Calu3 (cell line): Measurements from ENCODE around the gene DNAJB14. TPM values are rescaled to one million over a fixed set of nuclear protein-coding genes. Genes with fewer than 3 reads are reported as not detected.

Experiments
- BruUV-seq: library from RNA; stranded (reverse); fragments of 400-500 nt; replicated peaks from 2 replicates; lab custom pipeline; 2021; lab: Mats Ljungman, UMichigan
- CTCF ChIA-PET: fragments of 300-600 bp; sonication (Branson Sonifier 250); formaldehyde crosslinking; loops from one replicate; lab custom pipeline; 2022; ENCODE audit warnings: antibody characterized with exemption; lab: Charles Lee
- DNase-seq: peaks from one replicate; pipeline ENCODE4 v3.0.0; 2022
- H3K27ac Mint-ChIP-seq: one replicate; pipeline ENCODE4 v1.8.0; 2022; ENCODE audit warnings: mixed read lengths; ENCODE audit not compliant: unreplicated experiment
- H3K27me3 Mint-ChIP-seq: one replicate; pipeline ENCODE4 v1.8.0; 2022; ENCODE audit warnings: mixed read lengths; ENCODE audit not compliant: unreplicated experiment
- H3K36me3 Mint-ChIP-seq: one replicate; pipeline ENCODE4 v1.8.0; 2022; ENCODE audit warnings: mild to moderate bottlenecking, moderate library complexity, mixed read lengths; ENCODE audit not compliant: insufficient read depth, unreplicated experiment
- H3K4me1 Mint-ChIP-seq: one replicate; pipeline ENCODE4 v1.8.0; 2022; ENCODE audit warnings: mild to moderate bottlenecking, low read depth, mixed read lengths; ENCODE audit not compliant: unreplicated experiment
- H3K4me3 Mint-ChIP-seq: one replicate; pipeline ENCODE4 v1.8.0; 2022; ENCODE audit warnings: mild to moderate bottlenecking, low read depth, moderate library complexity, mixed read lengths; ENCODE audit not compliant: unreplicated experiment
- H3K9me3 Mint-ChIP-seq: one replicate; pipeline ENCODE4 v1.8.0; 2022; ENCODE audit warnings: low read depth, mixed read lengths; ENCODE audit not compliant: unreplicated experiment
- CTCF ChIP-seq: fragments of 200-600 bp; IDR thresholded peaks from one replicate; pipeline ENCODE4 v1.8.0; 2022; ENCODE audit warnings: antibody characterized with exemption; ENCODE audit not compliant: unreplicated experiment
- intact Hi-C: fragments of 100-400 bp; cut with micrococcal nuclease; formaldehyde crosslinking; loops from one replicate; pipeline ENCODE4 v1.10.0; 2022; ENCODE audit not compliant: unreplicated experiment
- total RNA-seq: library from RNA; stranded (reverse); gene quantifications from 2 replicates; pipeline ENCODE4 v1.2.3, GENCODE V29; 2022

Gene DNAJB14
- total RNA-seq, 1 experiment from 2014 or later: 35.4 TPM

- no peak for TF ChIP-seq CTCF
- Mint-ChIP-seq H3K9me3 (no peaks in the 10 kb centered on the region), H3K27ac (no peak overlapping the region), H3K27me3 (no peaks in the 10 kb centered on the region), H3K4me3 (no peak overlapping the region), H3K36me3 (peaks cover 4% of the 10 kb centered on the region), H3K4me1 (no peaks in the 10 kb centered on the region)
- no TSS peak for BruUV-seq
- intact Hi-C loops: loop anchor here (2.0 to 5.0 kb wide), 2 partner anchors 68 to 323 kb away; partner anchors contain the start of genes DAPP1 and TRMT10A
- DNase-seq: peak; percentile 11
- CTCF ChIA-PET: interaction anchor here (0.7 to 1.0 kb wide), 3 partner anchors 73 to 1166 kb away, joined by 3 to 4 read pairs (median 3); no protein-coding TSS in a partner anchor
Measured at GRCh38 chr4:99885063-99885664, 61.3 kb downstream of the DNAJB14 start.

- TF ChIP-seq CTCF: no peak
- CTCF ChIA-PET: interaction anchor here (1.2 kb wide), 1 partner anchor 15 kb away, joined by 3 read pairs; the partner anchor contains the start of gene LAMTOR3
- intact Hi-C loops: no loop called here
- H3K36me3 Mint-ChIP-seq: peaks cover 6% of the 10 kb centered on the region
- no peaks in the 10 kb centered on the region for H3K9me3 Mint-ChIP-seq
- H3K27ac Mint-ChIP-seq: no peak overlapping the region
- H3K4me3 Mint-ChIP-seq: no peak overlapping the region
- DNase-seq: no peak
- no peaks in the 10 kb centered on the region for H3K4me1 Mint-ChIP-seq
- BruUV-seq: no TSS peak
- H3K27me3 Mint-ChIP-seq: no peaks in the 10 kb centered on the region
Measured at GRCh38 chr4:99879458-99879857, 67.0 kb downstream of the DNAJB14 start.

GRCh38 chr4:99878604-99879003, 67.8 kb downstream of the DNAJB14 start:
- BruUV-seq: no TSS peak
- intact Hi-C loops: no loop called here
- no peak for TF ChIP-seq CTCF

GRCh38 chr4:99876946-99877345, 69.5 kb downstream of the DNAJB14 start:
- no peak for DNase-seq
- H3K27me3 Mint-ChIP-seq: no peaks in the 10 kb centered on the region
- CTCF ChIA-PET: no interaction called here
- H3K36me3 Mint-ChIP-seq: peaks cover 6% of the 10 kb centered on the region
- TF ChIP-seq CTCF: no peak
- BruUV-seq: no TSS peak
- no peaks in the 10 kb centered on the region for H3K4me1 Mint-ChIP-seq
- no peaks in the 10 kb centered on the region for H3K9me3 Mint-ChIP-seq
- intact Hi-C loops: no loop called here
- H3K4me3 Mint-ChIP-seq: no peak overlapping the region
- no peak overlapping the region for H3K27ac Mint-ChIP-seq

More at GRCh38 chr4:99878604-99879003, 67.8 kb downstream of the DNAJB14 start:
- H3K9me3 Mint-ChIP-seq: no peaks in the 10 kb centered on the region
- CTCF ChIA-PET: interaction anchor here (1.2 kb wide), 1 partner anchor 15 kb away, joined by 3 read pairs; the partner anchor contains the start of gene LAMTOR3
- no peak for DNase-seq
- H3K27me3 Mint-ChIP-seq: no peaks in the 10 kb centered on the region
- H3K27ac Mint-ChIP-seq: no peak overlapping the region
- no peak overlapping the region for H3K4me3 Mint-ChIP-seq
- no peaks in the 10 kb centered on the region for H3K4me1 Mint-ChIP-seq
- peaks cover 6% of the 10 kb centered on the region for H3K36me3 Mint-ChIP-seq
